GM23248 (cell line): ENCODE measurements around the gene HIVEP3.

Experiments
- EZH2 ChIP-seq: fragments of 200-600 bp; sonication (generic); IDR thresholded peaks from 2 replicates; pipeline ENCODE4 v1.6.1; 2018; ENCODE audit warnings: antibody characterized with exemption, mild to moderate bottlenecking; ENCODE audit not compliant: insufficient read depth, poor library complexity, severe bottlenecking
- EZH2phosphoT487 ChIP-seq: fragments of 200-600 bp; sonication (generic); IDR thresholded peaks from 2 replicates; pipeline ENCODE4 v1.6.1; 2018; ENCODE audit warnings: antibody characterized with exemption, moderate library complexity, mild to moderate bottlenecking, low read depth; ENCODE audit not compliant: insufficient read depth

DNA sequence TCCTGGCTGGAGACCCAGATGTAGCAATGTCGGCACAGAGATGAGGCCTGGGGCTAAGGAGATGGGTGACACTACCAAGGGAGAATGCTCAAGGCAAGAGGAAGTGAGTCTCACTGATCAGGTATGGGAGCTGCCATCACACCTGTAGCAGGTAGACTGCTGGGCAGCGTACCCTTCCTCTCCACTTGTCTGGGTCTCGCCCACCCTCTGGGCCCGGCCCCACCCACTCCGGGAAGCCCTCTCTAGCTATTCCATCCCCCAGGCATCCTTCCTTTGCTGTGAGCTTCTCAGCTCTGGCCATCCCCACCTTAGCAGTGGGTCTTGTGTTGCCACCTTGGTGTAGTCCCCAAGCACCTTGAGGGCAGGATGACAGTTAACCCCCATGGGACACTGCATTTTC is 346.5 kb downstream of the HIVEP3 start:
- TF ChIP-seq EZH2phosphoT487 (no peak), EZH2 (no peak)
